ENCODE results near the gene ZNF618. TPM values are rescaled to one million over a fixed set of nuclear protein-coding genes. Genes with fewer than 3 reads are reported as not detected.

The ZNF618 gene
- polyA plus RNA-seq, 1 donor (not counting 4 experiments of a cell fraction or from before 2014, with no cell fraction given) = 2.5 TPM

DNA sequence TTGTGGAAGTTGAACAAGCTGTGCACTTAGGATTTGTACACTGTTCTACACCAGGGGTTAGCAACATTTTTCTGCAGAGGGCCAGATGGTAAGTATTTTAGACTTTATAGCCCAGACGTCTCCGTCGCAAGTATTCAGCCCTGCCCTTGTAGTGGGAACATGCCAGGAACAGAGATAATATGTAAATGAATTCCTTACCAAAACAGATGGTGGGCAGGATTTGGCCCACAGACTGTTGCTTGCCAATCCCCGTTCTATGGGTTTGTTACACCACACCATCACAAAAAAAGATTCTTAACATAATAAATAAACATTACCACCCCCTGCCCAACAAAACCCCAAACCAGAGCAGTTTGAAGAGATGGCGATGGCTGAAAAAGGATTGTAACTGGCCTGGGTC, 127.6 kb downstream of the ZNF618 start:
- DNase-seq (ENCODE audit: low read depth, low spot score) (no peak), FAIRE-seq (no peak)
- Histone ChIP-seq H3K9me1 (ENCODE audit: control insufficient read depth, extremely low read depth, insufficient read depth, low read length) (no peaks in the 10 kb centered on the region), H3K4me2 (ENCODE audit: control insufficient read depth, extremely low read depth, insufficient read depth, low read depth, low read length) (no peak overlapping the region), H3K9me3 (ENCODE audit: control insufficient read depth, low read depth, low read length) (no peaks in the 10 kb centered on the region), H2AFZ (ENCODE audit: control insufficient read depth, low read length) (no peak overlapping the region), H3K79me2 (ENCODE audit: control insufficient read depth, insufficient read depth, low read length) (no peaks in the 10 kb centered on the region), H3K9ac (ENCODE audit: control insufficient read depth, extremely low read depth, insufficient read depth, low read length) (no peak overlapping the region), H4K20me1 (ENCODE audit: control insufficient read depth, extremely low read depth, insufficient read depth, low read length) (no peaks in the 10 kb centered on the region), H3K27me3 (ENCODE audit: control insufficient read depth, extremely low read depth, insufficient read depth, low read length) (no peaks in the 10 kb centered on the region), H3K27ac (ENCODE audit: control insufficient read depth, insufficient read depth, low read length) (no peak overlapping the region), H3K4me3 (ENCODE audit: control insufficient read depth in 2 of 3, extremely low read depth in 1 of 3, insufficient read depth in 2 of 3, low read depth in 1 of 3, low read length in 3 of 3) (no peak overlapping the region), H3K36me3 (ENCODE audit: control insufficient read depth in 2 of 2, extremely low read depth in 1 of 2, insufficient read depth in 2 of 2, low read length in 2 of 2) (peaks cover 3 to 6% of the 10 kb centered on the region in 2 experiments), H3K4me1 (ENCODE audit: control insufficient read depth, extremely low read depth, insufficient read depth, low read length) (no peaks in the 10 kb centered on the region)
- dilution Hi-C loops (cut with MboI; ENCODE audit: extremely low pct_ligation_motif_present, low sequenced_read_pairs) = no loop called here
- no peak for TF ChIP-seq EZH2 (IDR thresholded peaks at IDR 0.05; ENCODE audit: low read length)
- TF ChIP-seq, protein P1, sequence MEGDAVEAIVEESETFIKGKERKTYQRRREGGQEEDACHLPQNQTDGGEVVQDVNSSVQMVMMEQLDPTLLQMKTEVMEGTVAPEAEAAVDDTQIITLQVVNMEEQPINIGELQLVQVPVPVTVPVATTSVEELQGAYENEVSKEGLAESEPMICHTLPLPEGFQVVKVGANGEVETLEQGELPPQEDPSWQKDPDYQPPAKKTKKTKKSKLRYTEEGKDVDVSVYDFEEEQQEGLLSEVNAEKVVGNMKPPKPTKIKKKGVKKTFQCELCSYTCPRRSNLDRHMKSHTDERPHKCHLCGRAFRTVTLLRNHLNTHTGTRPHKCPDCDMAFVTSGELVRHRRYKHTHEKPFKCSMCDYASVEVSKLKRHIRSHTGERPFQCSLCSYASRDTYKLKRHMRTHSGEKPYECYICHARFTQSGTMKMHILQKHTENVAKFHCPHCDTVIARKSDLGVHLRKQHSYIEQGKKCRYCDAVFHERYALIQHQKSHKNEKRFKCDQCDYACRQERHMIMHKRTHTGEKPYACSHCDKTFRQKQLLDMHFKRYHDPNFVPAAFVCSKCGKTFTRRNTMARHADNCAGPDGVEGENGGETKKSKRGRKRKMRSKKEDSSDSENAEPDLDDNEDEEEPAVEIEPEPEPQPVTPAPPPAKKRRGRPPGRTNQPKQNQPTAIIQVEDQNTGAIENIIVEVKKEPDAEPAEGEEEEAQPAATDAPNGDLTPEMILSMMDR (optimal IDR thresholded peaks at IDR 0.05 in 1 of 3, IDR thresholded peaks at IDR 0.05 in 1 of 3, conservative IDR thresholded peaks at IDR 0.05 in 1 of 3; ENCODE audit: extremely low read depth in 1 of 3, insufficient read depth in 2 of 3, low read length in 3 of 3) = no peak

DNA sequence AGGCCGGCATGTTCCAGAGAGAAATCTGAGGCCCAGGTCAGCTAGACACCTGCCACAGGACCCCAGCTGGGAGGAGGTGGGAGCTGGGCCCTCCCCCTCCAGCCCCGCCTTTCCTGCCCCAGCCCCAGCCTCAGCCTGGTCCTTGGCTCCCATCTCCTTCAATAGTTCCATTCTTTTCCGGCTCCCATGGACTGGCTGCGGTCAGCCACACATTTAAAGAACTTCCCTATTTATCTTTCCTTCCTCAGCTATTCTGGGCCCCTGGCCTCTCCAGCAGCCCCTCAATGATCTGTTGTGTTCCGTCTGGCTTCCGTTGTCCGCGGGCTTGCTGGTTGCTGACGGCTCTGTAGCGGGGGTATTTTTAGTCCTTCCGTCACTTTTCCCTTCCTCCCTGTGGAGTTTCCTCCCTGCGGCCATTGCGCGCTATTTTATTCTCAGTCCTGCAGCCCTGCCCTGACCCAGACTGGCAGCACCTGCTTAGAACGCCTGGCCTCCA, 128.2 kb downstream of the ZNF618 start:
- FAIRE-seq (no peak), DNase-seq (ENCODE audit: low read depth, low spot score) (no peak)
- no peak overlapping the region for H3K27ac ChIP-seq (ENCODE audit: control insufficient read depth, insufficient read depth, low read length)
- dilution Hi-C loops (cut with MboI; ENCODE audit: extremely low pct_ligation_motif_present, low sequenced_read_pairs) = no loop called here
- no peak overlapping the region for H3K4me2 ChIP-seq (ENCODE audit: control insufficient read depth, extremely low read depth, insufficient read depth, low read depth, low read length)
- H3K79me2 ChIP-seq (ENCODE audit: control insufficient read depth, insufficient read depth, low read length) = no peaks in the 10 kb centered on the region
- no peaks in the 10 kb centered on the region for H4K20me1 ChIP-seq (ENCODE audit: control insufficient read depth, extremely low read depth, insufficient read depth, low read length)
- no peaks in the 10 kb centered on the region for H3K4me1 ChIP-seq (ENCODE audit: control insufficient read depth, extremely low read depth, insufficient read depth, low read length)
- H3K9me3 ChIP-seq (ENCODE audit: control insufficient read depth, low read depth, low read length) = no peaks in the 10 kb centered on the region
- no peak overlapping the region for H3K4me3 ChIP-seq (ENCODE audit: control insufficient read depth in 2 of 3, extremely low read depth in 1 of 3, insufficient read depth in 2 of 3, low read depth in 1 of 3, low read length in 3 of 3)
- no peaks in the 10 kb centered on the region for H3K27me3 ChIP-seq (ENCODE audit: control insufficient read depth, extremely low read depth, insufficient read depth, low read length)
- no peak overlapping the region for H3K9ac ChIP-seq (ENCODE audit: control insufficient read depth, extremely low read depth, insufficient read depth, low read length)
- H3K9me1 ChIP-seq (ENCODE audit: control insufficient read depth, extremely low read depth, insufficient read depth, low read length) = peaks cover 3% of the 10 kb centered on the region
- no peak for TF ChIP-seq EZH2 (IDR thresholded peaks at IDR 0.05; ENCODE audit: low read length)
- TF ChIP-seq, protein P1 (optimal IDR thresholded peaks at IDR 0.05 in 1 of 3, IDR thresholded peaks at IDR 0.05 in 1 of 3, conservative IDR thresholded peaks at IDR 0.05 in 1 of 3; ENCODE audit: extremely low read depth in 1 of 3, insufficient read depth in 2 of 3, low read length in 3 of 3) = no peak
- no peak overlapping the region for H2AFZ ChIP-seq (ENCODE audit: control insufficient read depth, low read length)
- peaks cover 5 to 6% of the 10 kb centered on the region in 2 experiments for H3K36me3 ChIP-seq (ENCODE audit: control insufficient read depth in 2 of 2, extremely low read depth in 1 of 2, insufficient read depth in 2 of 2, low read length in 2 of 2)
